Measurements from ENCODE around the gene OVAAL.

OVAAL gene

GRCh38 chr1:180609643-180610555 is 51.1 kb downstream of the OVAAL start:
- DNase-seq: peak; percentile 60

GRCh38 chr1:180610556-180611015 is 51.8 kb downstream of the OVAAL start:
- peak; percentile 57 for DNase-seq

- DNase-seq: peak; percentile 57
Observed at GRCh38 chr1:180611016-180611930, 52.5 kb downstream of the OVAAL start.

GRCh38 chr1:180612632-180613031 is 53.9 kb downstream of the OVAAL start:
- no peak for DNase-seq

GRCh38 chr1:180614730-180615129 is 56.0 kb downstream of the OVAAL start:
- peak; percentile 47 for DNase-seq

- DNase-seq: no peak
Observed at GRCh38 chr1:180615493-180616290, 56.9 kb downstream of the OVAAL start.
